ENCODE results near the gene SIRPA. TPM values are rescaled to one million over a fixed set of nuclear protein-coding genes. Genes with fewer than 3 reads are reported as not detected.

The SIRPA gene
- total RNA-seq, 1 donor from 2014 or later: 35.5 TPM

GRCh38 chr20:1940581-1940980 is 45.4 kb downstream of the SIRPA start:
- TF ChIP-seq CTCF (IDR thresholded peaks at IDR 0.05; ENCODE audit: insufficient read depth, low read depth, low read length): no peak
- TF ChIP-seq EZH2 (IDR thresholded peaks at IDR 0.05; ENCODE audit: insufficient read depth, low read length): no peak
- Mint-ChIP-seq H3K36me3 (ENCODE audit: low read depth, unreplicated experiment) (peaks cover 21% of the 10 kb centered on the region), H3K27ac (ENCODE audit: unreplicated experiment) (no peak overlapping the region), H3K9me3 (ENCODE audit: unreplicated experiment) (no peaks in the 10 kb centered on the region), H3K27me3 (ENCODE audit: low read depth, unreplicated experiment) (peaks cover 22% of the 10 kb centered on the region), H3K4me3 (ENCODE audit: unreplicated experiment) (no peak overlapping the region), H3K4me1 (ENCODE audit: low read depth, unreplicated experiment) (peaks cover 4% of the 10 kb centered on the region)
- H3K9ac ChIP-seq (ENCODE audit: low read length): no peak overlapping the region
- H3K4me1 ChIP-seq (ENCODE audit: insufficient read depth, low read length): no peaks in the 10 kb centered on the region
- no peaks in the 10 kb centered on the region for H3K79me2 ChIP-seq (ENCODE audit: insufficient read depth, low read length)
- H3K4me2 ChIP-seq (ENCODE audit: low read length): no peak overlapping the region
- no peaks in the 10 kb centered on the region for H3K9me3 ChIP-seq (ENCODE audit: insufficient read depth, low read depth, low read length)
- FAIRE-seq: no peak
- H3K36me3 ChIP-seq (ENCODE audit: insufficient read depth, low read length): no peaks in the 10 kb centered on the region
- H4K20me1 ChIP-seq (ENCODE audit: insufficient read depth, low read length): no peaks in the 10 kb centered on the region
- H3K4me3 ChIP-seq (ENCODE audit: insufficient read depth, low read depth, low read length): no peak overlapping the region
- DNase-seq (ENCODE audit: low read depth): no peak
- H3K27me3 ChIP-seq (ENCODE audit: insufficient read depth, low read length): peaks cover 25% of the 10 kb centered on the region
- H2AFZ ChIP-seq (ENCODE audit: low read depth, low read length): no peak overlapping the region
- no peak overlapping the region for H3K27ac ChIP-seq (ENCODE audit: low read depth, low read length)

GRCh38 chr20:1941226-1941625 is 46.0 kb downstream of the SIRPA start:
- Histone ChIP-seq H4K20me1 (ENCODE audit: insufficient read depth, low read length) (no peaks in the 10 kb centered on the region), H3K4me3 (ENCODE audit: insufficient read depth, low read depth, low read length) (no peak overlapping the region), H3K4me1 (ENCODE audit: insufficient read depth, low read length) (no peaks in the 10 kb centered on the region), H3K4me2 (ENCODE audit: low read length) (no peak overlapping the region), H3K27me3 (ENCODE audit: insufficient read depth, low read length) (peaks cover 30% of the 10 kb centered on the region), H3K9me3 (ENCODE audit: insufficient read depth, low read depth, low read length) (no peaks in the 10 kb centered on the region), H3K27ac (ENCODE audit: low read depth, low read length) (no peak overlapping the region), H2AFZ (ENCODE audit: low read depth, low read length) (no peak overlapping the region), H3K36me3 (ENCODE audit: insufficient read depth, low read length) (no peaks in the 10 kb centered on the region), H3K9ac (ENCODE audit: low read length) (no peak overlapping the region), H3K79me2 (ENCODE audit: insufficient read depth, low read length) (no peaks in the 10 kb centered on the region)
- Mint-ChIP-seq H3K27me3 (ENCODE audit: low read depth, unreplicated experiment) (peaks cover 29% of the 10 kb centered on the region), H3K27ac (ENCODE audit: unreplicated experiment) (no peak overlapping the region), H3K36me3 (ENCODE audit: low read depth, unreplicated experiment) (peaks cover 15% of the 10 kb centered on the region), H3K4me3 (ENCODE audit: unreplicated experiment) (no peak overlapping the region), H3K9me3 (ENCODE audit: unreplicated experiment) (no peaks in the 10 kb centered on the region), H3K4me1 (ENCODE audit: low read depth, unreplicated experiment) (peaks cover 4% of the 10 kb centered on the region)
- DNase-seq (ENCODE audit: low read depth) (peak; percentile 73), FAIRE-seq (no peak)
- TF ChIP-seq EZH2 (IDR thresholded peaks at IDR 0.05; ENCODE audit: insufficient read depth, low read length): no peak
- no peak for TF ChIP-seq CTCF (IDR thresholded peaks at IDR 0.05; ENCODE audit: insufficient read depth, low read depth, low read length)

- H3K27ac Mint-ChIP-seq (ENCODE audit: unreplicated experiment): no peak overlapping the region
- H3K9me3 Mint-ChIP-seq (ENCODE audit: unreplicated experiment): no peaks in the 10 kb centered on the region
- Histone ChIP-seq H3K4me3 (ENCODE audit: insufficient read depth, low read depth, low read length) (no peak overlapping the region), H3K79me2 (ENCODE audit: insufficient read depth, low read length) (no peaks in the 10 kb centered on the region), H3K4me1 (ENCODE audit: insufficient read depth, low read length) (peaks cover 3% of the 10 kb centered on the region), H3K4me2 (ENCODE audit: low read length) (no peak overlapping the region), H4K20me1 (ENCODE audit: insufficient read depth, low read length) (no peaks in the 10 kb centered on the region), H3K36me3 (ENCODE audit: insufficient read depth, low read length) (no peaks in the 10 kb centered on the region), H3K9ac (ENCODE audit: low read length) (no peak overlapping the region), H3K27me3 (ENCODE audit: insufficient read depth, low read length) (peaks cover 37% of the 10 kb centered on the region), H2AFZ (ENCODE audit: low read depth, low read length) (no peak overlapping the region), H3K27ac (ENCODE audit: low read depth, low read length) (no peak overlapping the region), H3K9me3 (ENCODE audit: insufficient read depth, low read depth, low read length) (no peaks in the 10 kb centered on the region)
- H3K4me1 Mint-ChIP-seq (ENCODE audit: low read depth, unreplicated experiment): peaks cover 7% of the 10 kb centered on the region
- no peak overlapping the region for H3K4me3 Mint-ChIP-seq (ENCODE audit: unreplicated experiment)
- H3K27me3 Mint-ChIP-seq (ENCODE audit: low read depth, unreplicated experiment): peaks cover 35% of the 10 kb centered on the region
- DNase-seq (ENCODE audit: low read depth): no peak
- peaks cover 11% of the 10 kb centered on the region for H3K36me3 Mint-ChIP-seq (ENCODE audit: low read depth, unreplicated experiment)
- no peak for FAIRE-seq
- TF ChIP-seq CTCF (IDR thresholded peaks at IDR 0.05; ENCODE audit: insufficient read depth, low read depth, low read length) (no peak), EZH2 (IDR thresholded peaks at IDR 0.05; ENCODE audit: insufficient read depth, low read length) (no peak)
Measured at GRCh38 chr20:1942061-1942460, 46.9 kb downstream of the SIRPA start.
